ENCODE results near the gene SEPHS1.

The SEPHS1 gene

DNA sequence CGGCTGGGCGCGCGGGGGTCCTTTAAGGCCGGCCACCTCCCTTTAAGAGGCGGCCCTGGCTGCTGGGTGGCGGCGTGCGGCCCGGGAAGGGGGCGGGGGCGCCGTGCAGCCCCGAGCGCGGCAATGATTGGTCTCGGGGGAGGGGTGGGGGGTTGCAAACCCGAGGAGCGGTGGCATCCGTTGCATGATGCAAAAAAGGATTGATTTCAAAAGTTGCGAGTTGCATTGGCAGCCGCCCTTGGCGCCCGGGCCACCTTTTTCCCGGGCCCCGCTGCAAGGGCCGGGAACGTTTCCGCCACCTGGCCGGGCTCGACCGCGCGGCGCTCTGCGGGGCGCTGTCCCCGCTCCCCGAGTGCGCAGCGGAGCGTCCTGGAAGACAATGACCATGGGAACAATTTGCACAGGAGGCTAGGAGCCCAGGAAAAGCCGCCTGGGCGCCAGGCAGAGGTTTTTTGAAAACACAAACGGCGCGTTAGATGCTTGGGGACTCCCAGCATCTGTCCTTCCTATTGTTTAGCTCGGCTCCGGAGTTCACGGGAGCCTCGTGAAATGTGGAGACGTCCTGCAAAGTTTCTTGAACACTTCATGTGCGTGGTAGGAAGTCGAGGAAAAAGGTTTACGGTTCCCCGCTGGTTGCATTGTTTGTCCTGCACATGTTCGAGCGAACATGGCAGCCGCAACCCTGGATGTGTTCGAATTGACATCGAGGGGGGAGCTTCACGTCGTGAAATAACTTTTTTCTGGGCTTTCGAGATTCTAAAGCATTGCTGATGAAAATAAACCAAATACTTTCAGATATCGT is at the start of gene SEPHS1:
Gene SEPHS1, minus strand, starts transcription at position 78 of the 802 bp plus-strand sequence. CDS start 3,343 bp downstream, outside the sequence.
- no peak for TF ChIP-seq CTCF (IDR thresholded peaks at IDR 0.05; ENCODE audit: low read depth, low read length)
- peak; percentile 50 for DNase-seq (ENCODE audit: extremely low read depth, low read depth)

GRCh38 chr10:13397052-13397451 is 49.0 kb upstream of the SEPHS1 start:
- TF ChIP-seq CTCF (IDR thresholded peaks at IDR 0.05; ENCODE audit: low read depth, low read length): no peak
- no peak for DNase-seq (ENCODE audit: extremely low read depth, low read depth)

DNA sequence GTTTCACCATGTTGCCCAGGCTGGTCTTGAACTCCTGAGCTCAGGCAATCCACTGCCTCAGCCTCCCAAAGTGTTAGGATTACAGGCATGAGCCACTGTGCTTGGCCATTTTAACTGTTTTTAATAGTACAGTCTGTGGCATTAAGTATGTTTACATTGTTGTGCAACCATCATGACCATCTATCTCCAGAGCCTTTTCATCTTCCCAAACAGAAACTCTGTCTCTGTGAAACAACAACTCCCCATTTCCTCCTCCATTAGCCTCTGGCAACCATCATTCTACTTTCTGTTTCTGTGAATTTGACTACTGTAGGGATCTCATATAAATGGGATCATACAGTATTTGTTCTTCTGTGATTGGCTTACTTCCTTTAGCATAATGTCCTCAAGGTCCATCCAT is 48.3 kb upstream of the SEPHS1 start:
- TF ChIP-seq CTCF (IDR thresholded peaks at IDR 0.05; ENCODE audit: low read depth, low read length): no peak
- no peak for DNase-seq (ENCODE audit: extremely low read depth, low read depth)

GRCh38 chr10:13395540-13395939 is 47.4 kb upstream of the SEPHS1 start:
- DNase-seq (ENCODE audit: extremely low read depth, low read depth): no peak
- no peak for TF ChIP-seq CTCF (IDR thresholded peaks at IDR 0.05; ENCODE audit: low read depth, low read length)

- no peak for DNase-seq (ENCODE audit: extremely low read depth, low read depth)
- no peak for TF ChIP-seq CTCF (IDR thresholded peaks at IDR 0.05; ENCODE audit: low read depth, low read length)
Measured at GRCh38 chr10:13393640-13394039, 45.5 kb upstream of the SEPHS1 start.

DNA sequence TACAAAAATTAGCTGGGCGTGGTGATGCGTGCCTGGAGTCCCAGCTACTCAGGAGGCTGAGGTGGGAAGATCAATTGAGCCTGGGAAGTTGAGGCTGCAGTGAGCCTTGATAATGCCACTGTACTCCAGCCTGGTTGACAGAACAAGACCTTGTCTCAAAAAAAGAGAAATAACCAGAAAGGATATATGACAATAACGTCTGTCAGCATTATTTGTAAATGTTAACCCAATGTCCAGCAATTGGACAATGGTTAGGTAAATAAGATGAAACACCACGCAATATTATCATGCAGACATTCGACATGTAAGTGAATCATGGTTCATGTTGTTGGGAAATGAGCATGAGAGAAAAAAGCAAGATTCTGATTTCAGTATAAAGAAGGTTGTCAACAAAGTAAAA is 44.6 kb upstream of the SEPHS1 start:
- TF ChIP-seq CTCF (IDR thresholded peaks at IDR 0.05; ENCODE audit: low read depth, low read length): no peak
- DNase-seq (ENCODE audit: extremely low read depth, low read depth): no peak

DNA sequence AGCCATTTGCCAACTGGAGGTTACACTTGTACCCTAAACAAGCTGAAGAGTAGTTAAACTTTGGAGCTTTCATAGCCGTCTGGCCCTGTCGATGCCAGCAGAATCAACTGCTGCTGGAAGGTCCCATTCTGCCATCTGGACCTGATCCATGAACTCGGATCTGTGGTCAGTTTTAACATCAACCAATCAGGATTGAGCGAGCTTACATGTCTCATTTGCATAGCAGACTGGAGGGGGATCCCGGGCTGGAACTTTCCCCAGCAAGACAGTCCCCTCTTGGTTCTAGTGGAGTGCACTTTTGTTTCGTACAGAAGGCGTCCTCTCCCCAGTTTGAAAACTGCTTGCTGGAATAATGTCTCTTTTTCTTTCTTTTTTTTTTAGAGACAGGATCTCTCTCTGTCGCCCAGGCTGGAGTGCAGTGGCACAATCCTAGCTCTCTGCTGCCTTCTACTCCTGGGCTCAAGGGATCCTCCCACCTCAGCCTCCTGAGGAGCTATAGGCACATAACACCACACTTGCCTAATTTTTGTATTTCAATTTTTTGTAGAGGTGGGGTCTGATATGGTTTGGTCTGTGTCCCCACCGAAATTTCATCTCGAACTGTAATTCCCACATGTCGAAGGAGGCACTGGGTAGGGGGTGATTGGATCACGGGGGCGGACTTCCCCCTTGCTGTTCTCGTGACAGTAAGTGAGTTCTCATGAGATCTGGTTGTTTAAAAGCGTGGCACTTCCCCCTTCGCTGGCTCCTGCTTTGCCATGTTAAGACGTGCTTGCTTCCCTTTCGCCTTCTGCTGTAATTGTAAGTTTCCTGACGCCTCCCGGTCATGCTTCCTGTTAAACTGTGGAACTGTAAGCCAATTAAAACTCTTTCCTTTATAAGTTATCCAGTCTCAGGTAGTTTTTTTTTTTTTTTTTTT is 42.8 kb upstream of the SEPHS1 start:
- no peak for TF ChIP-seq CTCF (IDR thresholded peaks at IDR 0.05; ENCODE audit: low read depth, low read length)
- no peak for DNase-seq (ENCODE audit: extremely low read depth, low read depth)

Measured in AG09319 (cell line).